Neural cell (in vitro differentiated cells): ENCODE measurements around the gene CXCL5. TPM values are rescaled to one million over a fixed set of nuclear protein-coding genes. Genes with fewer than 3 reads are reported as not detected.

Experiments
- H2AFZ ChIP-seq: fragments of 200-600, 300-800 bp; sonication (generic), shearing (Covaris generic); 2 replicates; pipeline ENCODE4 v1.6.0; 2014; ENCODE audit warnings: low read depth, mild to moderate bottlenecking, antibody characterized with exemption, low read length, moderate library complexity
- H3F3A ChIP-seq: fragments of 200-600 bp; shearing (Covaris generic); 2 replicates; pipeline ENCODE4 v1.6.1; 2016; ENCODE audit warnings: mild to moderate bottlenecking, moderate library complexity, mixed read lengths, antibody characterized with exemption, low read length; ENCODE audit not compliant: insufficient read depth, poor library complexity, severe bottlenecking
- H3K27ac ChIP-seq: fragments of 200-600, 300-800 bp; sonication (generic), shearing (Covaris generic); 2 replicates; pipeline ENCODE4 v1.5.1; 2014; ENCODE audit warnings: mild to moderate bottlenecking, low read length, moderate library complexity
- H3K27me3 ChIP-seq: fragments of 300-800, 200-600 bp; sonication (generic), shearing (Covaris generic); 2 replicates; pipeline ENCODE4 v1.6.0; 2014; ENCODE audit warnings: mild to moderate bottlenecking, low read depth, low read length, moderate library complexity; ENCODE audit not compliant: insufficient read depth
- H3K36me3 ChIP-seq: fragments of 300-800, 200-600 bp; sonication (generic), shearing (Covaris generic); 2 replicates; pipeline ENCODE4 v1.5.1; 2014; ENCODE audit warnings: mild to moderate bottlenecking, antibody characterized with exemption, low read length, moderate library complexity; ENCODE audit not compliant: insufficient read depth
- H3K4me2 ChIP-seq: fragments of 300-800, 200-600 bp; sonication (generic), shearing (Covaris generic); 2 replicates; pipeline ENCODE4 v1.6.0; 2014; ENCODE audit warnings: mild to moderate bottlenecking, low read length
- H3K4me3 ChIP-seq: fragments of 300-800, 200-600 bp; sonication (generic), shearing (Covaris generic); 2 replicates; pipeline ENCODE4 v1.5.1; 2014; ENCODE audit warnings: mild to moderate bottlenecking, low read length, moderate library complexity
- H3K79me2 ChIP-seq: fragments of 200-600 bp; shearing (Covaris generic); replicated peaks from 2 replicates; pipeline ENCODE4 v1.6.0; 2014; ENCODE audit warnings: mild to moderate bottlenecking, low read length, moderate library complexity; ENCODE audit not compliant: insufficient read depth
- H3K9ac ChIP-seq: fragments of 300-800, 200-600 bp; sonication (generic), shearing (Covaris generic); 2 replicates; pipeline ENCODE4 v1.6.1; 2016; ENCODE audit warnings: mild to moderate bottlenecking, low read length, mixed read lengths
- H3K9me2 ChIP-seq: fragments of 200-600 bp; shearing (Covaris generic); 2 replicates; pipeline ENCODE4 v1.6.1; 2016; ENCODE audit warnings: mild to moderate bottlenecking, low read length, mixed read lengths; ENCODE audit not compliant: insufficient read depth
- H3K9me3 ChIP-seq: fragments of 200-600, 300-800 bp; sonication (generic), shearing (Covaris generic); 2 replicates; pipeline ENCODE4 v1.6.1; 2016; ENCODE audit warnings: mild to moderate bottlenecking, mixed run types, low read length, moderate library complexity, mixed read lengths
- H4K20me1 ChIP-seq: fragments of 200-600 bp; shearing (Covaris generic); 2 replicates; pipeline ENCODE4 v1.6.1; 2016; ENCODE audit warnings: mild to moderate bottlenecking, mixed run types; ENCODE audit not compliant: insufficient read depth
- CTCF ChIP-seq: fragments of 450-650 bp; IDR thresholded peaks from 2 replicates; pipeline ENCODE4 v1.5.1; 2014; ENCODE audit warnings: antibody characterized with exemption, mild to moderate bottlenecking, moderate library complexity; ENCODE audit not compliant: poor library complexity, severe bottlenecking
- EP300 ChIP-seq: fragments of 450-650 bp; conservative IDR thresholded peaks from 2 replicates; pipeline ENCODE4 v1.6.1; 2014; ENCODE audit warnings: antibody characterized with exemption, mild to moderate bottlenecking, moderate library complexity; ENCODE audit not compliant: poor library complexity, severe bottlenecking
- EZH2 ChIP-seq: fragments of 200-600, 300-800 bp; shearing (Covaris generic), sonication (generic); IDR thresholded peaks from 2 replicates; pipeline ENCODE4 v1.6.1; 2014; ENCODE audit warnings: antibody characterized with exemption, low read length, borderline replicate concordance, mild to moderate bottlenecking; ENCODE audit not compliant: insufficient read depth, poor library complexity, severe bottlenecking
- MXI1 ChIP-seq: fragments of 450-650 bp; conservative IDR thresholded peaks from 2 replicates; pipeline ENCODE4 v1.6.1; 2014; ENCODE audit warnings: antibody characterized with exemption, mild to moderate bottlenecking; ENCODE audit not compliant: poor library complexity, severe bottlenecking
- POLR2AphosphoS5 ChIP-seq: IDR thresholded peaks from 2 replicates; pipeline ENCODE4 v1.6.1; 2012
- RAD21 ChIP-seq: fragments of 450-650 bp; conservative IDR thresholded peaks from 2 replicates; pipeline ENCODE4 v1.6.1; 2014; ENCODE audit warnings: antibody characterized with exemption, mild to moderate bottlenecking, moderate library complexity
- SMC3 ChIP-seq: fragments of 450-650 bp; conservative IDR thresholded peaks from 2 replicates; pipeline ENCODE4 v1.6.1; 2014; ENCODE audit warnings: antibody characterized with exemption, mild to moderate bottlenecking, moderate library complexity; ENCODE audit not compliant: poor library complexity
- TAF1 ChIP-seq: IDR thresholded peaks from 2 replicates; pipeline ENCODE4 v1.6.1; 2012; ENCODE audit warnings: low read depth
- polyA plus RNA-seq: library from polyadenylated mRNA; depleted of rRNA; stranded (reverse); fragments of >200 nt; gene quantifications from 2 replicates; pipeline ENCODE4 v1.2.3, GENCODE V29; 2014
- TF ChIP-seq, protein P1 (sequence below): IDR thresholded peaks from 2 replicates; pipeline ENCODE4 v1.6.1; 2012; ENCODE audit warnings: borderline replicate concordance

CXCL5 gene
- polyA plus RNA-seq, 1 donor from 2014 or later = not detected

DNA sequence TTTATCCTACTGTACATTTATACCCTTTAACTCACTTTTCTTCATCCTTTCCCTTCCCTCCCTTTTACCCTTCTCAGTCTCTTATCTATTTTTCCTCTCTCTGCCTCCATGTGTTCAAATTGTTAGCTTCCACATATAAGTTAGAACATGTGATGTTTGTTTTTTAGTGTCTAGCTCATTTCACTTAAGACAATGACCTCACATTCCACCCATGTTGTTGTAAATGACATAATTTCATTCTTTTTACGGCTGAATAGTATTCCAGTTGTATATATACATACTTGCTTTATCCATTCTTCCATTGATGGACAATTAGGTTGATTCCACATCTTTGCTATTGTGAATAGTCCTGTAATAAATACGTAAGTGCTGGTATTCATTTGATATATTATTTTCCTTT is 47.3 kb upstream of the CXCL5 start:
- Histone ChIP-seq H3K9me2 (no peaks in the 10 kb centered on the region), H3F3A (no peaks in the 10 kb centered on the region), H4K20me1 (no peaks in the 10 kb centered on the region), H3K79me2 (no peaks in the 10 kb centered on the region), H3K36me3 (no peaks in the 10 kb centered on the region), H3K9ac (no peak overlapping the region), H3K4me3 (no peak overlapping the region), H3K4me2 (no peak overlapping the region), H3K27ac (no peak overlapping the region), H3K9me3 (no peaks in the 10 kb centered on the region), H3K27me3 (no peaks in the 10 kb centered on the region), H2AFZ (no peak overlapping the region)
- TF ChIP-seq TAF1 = no peak

DNA sequence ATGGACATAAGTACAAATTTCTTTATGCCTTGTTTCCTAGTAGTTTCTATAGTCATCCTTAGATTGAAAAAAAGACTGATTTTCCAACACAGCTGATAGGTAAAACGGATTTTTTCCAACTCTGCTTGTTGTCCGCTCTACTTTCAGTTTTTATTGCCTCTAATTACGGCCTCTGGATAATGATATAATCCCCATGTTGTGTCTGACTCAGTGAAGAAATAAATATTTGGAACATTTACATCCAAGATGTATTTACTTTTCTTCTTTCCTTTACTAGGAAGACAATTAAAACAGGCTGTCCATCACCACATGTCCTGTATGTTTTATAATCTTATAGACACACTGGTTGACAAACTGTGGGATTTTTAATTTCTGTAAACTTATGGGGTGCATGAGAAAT is 46.8 kb upstream of the CXCL5 start:
- H3F3A ChIP-seq = no peaks in the 10 kb centered on the region
- no peak overlapping the region for H3K9ac ChIP-seq
- H3K27me3 ChIP-seq = peaks cover 2% of the 10 kb centered on the region

More for the DNA sequence above, 46.8 kb upstream of the CXCL5 start:
- Histone ChIP-seq H3K79me2 (no peaks in the 10 kb centered on the region), H4K20me1 (no peaks in the 10 kb centered on the region), H3K4me3 (no peak overlapping the region), H3K9me2 (no peaks in the 10 kb centered on the region), H3K36me3 (no peaks in the 10 kb centered on the region), H3K4me2 (no peak overlapping the region), H3K9me3 (no peaks in the 10 kb centered on the region), H2AFZ (no peak overlapping the region), H3K27ac (no peak overlapping the region)
- TF ChIP-seq EP300 = no peak
- no peak for TF ChIP-seq TAF1
- TF ChIP-seq MXI1 = no peak
- TF ChIP-seq, protein P1, sequence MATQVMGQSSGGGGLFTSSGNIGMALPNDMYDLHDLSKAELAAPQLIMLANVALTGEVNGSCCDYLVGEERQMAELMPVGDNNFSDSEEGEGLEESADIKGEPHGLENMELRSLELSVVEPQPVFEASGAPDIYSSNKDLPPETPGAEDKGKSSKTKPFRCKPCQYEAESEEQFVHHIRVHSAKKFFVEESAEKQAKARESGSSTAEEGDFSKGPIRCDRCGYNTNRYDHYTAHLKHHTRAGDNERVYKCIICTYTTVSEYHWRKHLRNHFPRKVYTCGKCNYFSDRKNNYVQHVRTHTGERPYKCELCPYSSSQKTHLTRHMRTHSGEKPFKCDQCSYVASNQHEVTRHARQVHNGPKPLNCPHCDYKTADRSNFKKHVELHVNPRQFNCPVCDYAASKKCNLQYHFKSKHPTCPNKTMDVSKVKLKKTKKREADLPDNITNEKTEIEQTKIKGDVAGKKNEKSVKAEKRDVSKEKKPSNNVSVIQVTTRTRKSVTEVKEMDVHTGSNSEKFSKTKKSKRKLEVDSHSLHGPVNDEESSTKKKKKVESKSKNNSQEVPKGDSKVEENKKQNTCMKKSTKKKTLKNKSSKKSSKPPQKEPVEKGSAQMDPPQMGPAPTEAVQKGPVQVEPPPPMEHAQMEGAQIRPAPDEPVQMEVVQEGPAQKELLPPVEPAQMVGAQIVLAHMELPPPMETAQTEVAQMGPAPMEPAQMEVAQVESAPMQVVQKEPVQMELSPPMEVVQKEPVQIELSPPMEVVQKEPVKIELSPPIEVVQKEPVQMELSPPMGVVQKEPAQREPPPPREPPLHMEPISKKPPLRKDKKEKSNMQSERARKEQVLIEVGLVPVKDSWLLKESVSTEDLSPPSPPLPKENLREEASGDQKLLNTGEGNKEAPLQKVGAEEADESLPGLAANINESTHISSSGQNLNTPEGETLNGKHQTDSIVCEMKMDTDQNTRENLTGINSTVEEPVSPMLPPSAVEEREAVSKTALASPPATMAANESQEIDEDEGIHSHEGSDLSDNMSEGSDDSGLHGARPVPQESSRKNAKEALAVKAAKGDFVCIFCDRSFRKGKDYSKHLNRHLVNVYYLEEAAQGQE = no peak
- TF ChIP-seq POLR2AphosphoS5 = no peak
- no peak for TF ChIP-seq SMC3
- no peak for TF ChIP-seq EZH2
- no peak for TF ChIP-seq RAD21
- TF ChIP-seq CTCF = no peak
